GM12801 (cell line): Measurements from ENCODE around the gene DLG2.

Experiments used
- CTCF ChIP-seq: IDR thresholded peaks from one replicate; pipeline ENCODE4 v1.5.1; 2011; ENCODE audit warnings: control low read depth; ENCODE audit not compliant: insufficient read length; ENCODE audit errors: extremely low read depth

The DLG2 gene

GRCh38 chr11:83746921-83747585, 1880.1 kb downstream of the DLG2 start:
- no peak for TF ChIP-seq CTCF

- no peak for TF ChIP-seq CTCF
Observed at GRCh38 chr11:83744620-83745192, 1882.4 kb downstream of the DLG2 start.

GRCh38 chr11:83736684-83737083, 1890.5 kb downstream of the DLG2 start:
- TF ChIP-seq CTCF: no peak

- TF ChIP-seq CTCF: no peak
Observed at GRCh38 chr11:83734120-83734519, 1893.0 kb downstream of the DLG2 start.

GRCh38 chr11:83728281-83728680, 1898.9 kb downstream of the DLG2 start:
- TF ChIP-seq CTCF: no peak

- TF ChIP-seq CTCF: no peak
Observed at GRCh38 chr11:83727251-83727650, 1899.9 kb downstream of the DLG2 start.

GRCh38 chr11:83726316-83726715, 1900.8 kb downstream of the DLG2 start:
- TF ChIP-seq CTCF: no peak
